GM21360 (cell line): ENCODE measurements around the gene LCN12.
"Not testable (repeated sequence)": the region's sequence is repeated elsewhere in the genome, so short reads cannot be mapped to it uniquely, and the experiment has no call there.

ENCODE experiments used
- ATAC-seq: cut with Tn5 transposase; IDR thresholded peaks from one replicate; pipeline ENCODE4 v1.9.1; 2021; ENCODE audit warnings: mild to moderate bottlenecking, moderate library complexity; ENCODE audit not compliant: unreplicated experiment

Gene LCN12

DNA sequence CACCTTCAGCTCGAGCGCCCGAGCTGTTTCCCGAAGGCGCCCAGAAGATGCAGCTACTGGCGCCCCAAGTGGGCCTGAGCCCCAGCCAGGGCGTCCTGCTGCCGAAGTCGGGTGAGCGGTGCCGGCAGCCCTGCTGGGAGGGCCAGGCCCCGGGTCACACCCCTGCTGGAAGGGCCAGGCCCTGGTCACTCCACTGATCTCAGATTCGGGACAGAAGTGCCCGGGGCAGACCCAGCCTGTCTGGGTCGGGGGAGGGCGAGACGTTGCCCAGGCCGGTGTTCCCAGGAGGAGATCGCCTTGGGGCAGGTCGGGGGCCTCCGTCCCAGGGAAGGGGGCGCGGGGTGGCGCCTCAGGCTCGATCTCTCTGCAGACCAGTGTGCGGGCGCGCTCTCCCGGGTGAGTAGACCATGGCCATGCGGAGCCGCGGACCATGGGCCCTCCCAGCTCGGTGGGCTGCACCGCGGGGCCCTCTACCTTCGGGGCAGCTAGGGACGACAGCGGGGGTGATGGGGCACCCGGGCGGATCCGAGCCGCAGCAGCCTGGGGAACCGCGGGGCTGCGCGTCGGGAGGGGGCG, 33.0 kb downstream of the LCN12 start:
- no peak for ATAC-seq

DNA sequence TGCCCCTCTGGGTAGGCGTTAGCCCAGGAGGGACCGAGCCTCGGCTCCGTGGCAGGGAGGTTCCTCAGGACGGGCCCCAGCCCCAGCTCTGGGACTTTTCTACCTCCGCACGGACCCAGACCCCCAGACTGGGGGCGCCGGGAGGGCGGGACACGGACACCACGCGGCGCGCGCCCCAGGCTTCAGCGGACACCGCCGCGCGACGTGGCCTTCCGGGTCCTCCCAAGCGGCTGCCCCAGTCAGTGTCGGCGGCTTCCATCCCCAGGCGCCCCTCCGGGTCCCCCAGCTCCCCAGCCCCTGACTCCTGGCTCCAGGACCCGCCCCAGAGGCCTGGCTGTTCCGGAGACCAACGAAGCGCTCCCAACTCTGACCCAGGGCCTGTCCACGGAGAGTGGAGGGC, 33.8 kb downstream of the LCN12 start:
- ATAC-seq = no peak

DNA sequence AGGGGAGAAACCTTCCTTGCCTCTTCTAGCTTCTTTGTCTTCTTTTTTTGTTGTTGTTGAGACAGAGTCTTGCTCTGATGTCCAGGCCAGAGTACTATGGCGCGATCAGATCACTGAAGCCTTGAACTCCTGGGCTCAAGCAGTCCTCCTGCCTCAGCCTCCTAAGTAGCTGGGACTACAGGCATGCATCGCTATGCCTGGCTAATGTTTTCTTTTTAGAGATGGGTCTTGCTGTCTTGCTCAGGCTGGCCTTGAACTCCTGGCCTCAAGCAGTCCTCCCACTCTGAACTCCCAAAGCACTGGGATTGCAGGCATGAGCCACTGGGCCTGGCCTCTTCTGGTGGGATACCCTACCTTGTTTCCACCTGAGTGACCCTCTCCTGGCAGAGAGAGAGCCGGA, 36.8 kb downstream of the LCN12 start:
- ATAC-seq = no peak

DNA sequence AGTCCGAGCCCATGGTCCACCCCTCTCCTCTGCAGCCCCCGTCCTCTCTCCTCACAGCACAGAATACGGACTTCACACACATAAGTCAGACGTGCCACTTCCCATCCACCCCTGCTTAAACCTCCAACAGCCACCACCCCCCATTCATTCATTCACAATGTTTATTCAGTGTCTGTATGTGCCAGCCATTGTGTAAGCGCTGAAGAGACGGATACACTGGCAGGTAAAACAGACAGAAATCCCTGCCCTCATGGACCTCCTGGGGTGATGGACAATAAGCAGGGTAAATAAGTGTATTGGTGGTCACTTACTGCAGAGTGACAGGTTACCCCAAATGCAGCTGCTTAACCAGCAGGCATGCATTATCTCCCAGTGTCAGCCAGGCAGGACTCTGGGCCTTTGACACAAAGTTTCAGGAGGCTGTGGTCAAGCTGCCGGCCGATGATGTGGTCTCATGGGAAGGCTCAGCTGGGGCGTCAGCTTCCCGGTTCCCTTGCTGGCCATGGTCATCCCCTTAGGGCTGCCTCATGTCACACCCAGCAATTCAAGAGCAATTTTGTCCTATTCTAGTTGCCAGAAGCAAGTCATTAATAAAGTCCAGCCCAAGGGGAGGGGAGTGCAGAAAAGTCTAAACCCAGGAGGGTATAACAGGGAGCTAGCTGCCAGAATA, 38.3 kb downstream of the LCN12 start:
- no peak for ATAC-seq

DNA sequence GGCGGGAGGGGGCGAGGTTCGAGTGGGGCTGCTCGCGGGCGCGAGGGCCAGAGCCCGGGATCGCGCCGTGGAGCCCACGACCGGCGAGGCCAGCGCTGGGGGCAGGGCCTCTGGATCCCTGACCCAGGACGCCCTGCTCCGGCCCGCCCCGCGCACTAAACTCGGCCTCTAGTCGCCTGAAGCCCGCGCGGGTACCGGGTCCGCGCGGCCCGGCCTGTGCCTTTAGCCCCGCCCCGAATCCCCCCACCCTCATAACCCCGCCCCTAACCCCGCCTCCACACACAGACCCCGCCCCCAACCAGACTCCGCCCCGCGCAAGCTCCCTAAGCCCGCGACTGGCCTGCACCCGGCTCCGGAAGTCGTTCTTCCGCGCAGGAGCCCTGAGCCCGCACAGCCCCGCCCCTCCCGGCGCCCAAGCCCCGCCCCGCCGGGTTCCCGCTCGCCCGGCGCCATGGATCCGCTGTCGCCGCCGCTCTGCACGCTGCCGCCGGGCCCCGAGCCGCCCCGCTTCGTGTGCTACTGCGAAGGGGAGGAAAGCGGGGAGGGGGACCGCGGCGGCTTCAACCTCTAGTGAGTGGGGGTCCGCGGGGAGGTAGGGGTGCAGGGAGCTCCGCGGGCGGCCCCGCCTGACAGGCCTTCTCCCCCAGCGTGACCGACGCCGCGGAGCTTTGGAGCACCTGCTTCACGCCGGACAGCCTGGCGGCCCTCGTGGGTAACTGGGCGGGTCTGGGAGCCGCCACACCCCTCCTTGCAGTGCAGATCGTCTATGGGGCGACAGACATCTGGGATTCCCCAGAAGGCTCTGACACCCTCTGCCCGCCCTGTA, 40.1 kb downstream of the LCN12 start, which contains the start of gene PAXX:
Gene PAXX, plus strand, starts transcription at position 430 of the 826 bp plus-strand sequence. Its CDS starts 22 bp downstream, at position 452.
- peak; percentile 81 for ATAC-seq

DNA sequence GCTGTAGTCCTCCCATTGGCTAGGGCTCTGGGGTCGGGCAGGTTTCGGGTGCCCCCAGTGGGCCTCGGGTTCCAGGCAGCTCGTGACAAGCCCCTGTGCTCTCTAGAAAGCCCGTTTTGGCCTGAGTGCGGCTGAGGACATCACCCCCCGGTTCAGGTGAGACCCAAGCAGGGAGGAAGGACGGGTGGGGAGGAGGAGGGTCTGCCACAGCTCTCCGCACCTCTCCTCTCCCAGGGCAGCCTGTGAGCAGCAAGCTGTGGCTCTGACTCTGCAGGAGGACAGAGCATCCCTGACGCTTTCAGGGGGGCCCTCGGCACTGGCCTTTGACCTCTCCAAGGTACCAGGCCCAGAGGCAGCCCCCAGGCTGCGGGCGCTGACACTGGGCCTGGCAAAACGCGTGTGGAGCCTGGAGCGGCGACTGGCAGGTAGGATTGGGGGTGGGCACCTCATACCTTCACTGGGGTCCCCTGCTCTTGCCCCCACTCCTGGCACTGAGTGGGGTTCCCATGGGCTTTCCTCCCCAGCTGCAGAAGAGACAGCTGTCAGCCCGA, 40.8 kb downstream of the LCN12 start:
- no peak for ATAC-seq

DNA sequence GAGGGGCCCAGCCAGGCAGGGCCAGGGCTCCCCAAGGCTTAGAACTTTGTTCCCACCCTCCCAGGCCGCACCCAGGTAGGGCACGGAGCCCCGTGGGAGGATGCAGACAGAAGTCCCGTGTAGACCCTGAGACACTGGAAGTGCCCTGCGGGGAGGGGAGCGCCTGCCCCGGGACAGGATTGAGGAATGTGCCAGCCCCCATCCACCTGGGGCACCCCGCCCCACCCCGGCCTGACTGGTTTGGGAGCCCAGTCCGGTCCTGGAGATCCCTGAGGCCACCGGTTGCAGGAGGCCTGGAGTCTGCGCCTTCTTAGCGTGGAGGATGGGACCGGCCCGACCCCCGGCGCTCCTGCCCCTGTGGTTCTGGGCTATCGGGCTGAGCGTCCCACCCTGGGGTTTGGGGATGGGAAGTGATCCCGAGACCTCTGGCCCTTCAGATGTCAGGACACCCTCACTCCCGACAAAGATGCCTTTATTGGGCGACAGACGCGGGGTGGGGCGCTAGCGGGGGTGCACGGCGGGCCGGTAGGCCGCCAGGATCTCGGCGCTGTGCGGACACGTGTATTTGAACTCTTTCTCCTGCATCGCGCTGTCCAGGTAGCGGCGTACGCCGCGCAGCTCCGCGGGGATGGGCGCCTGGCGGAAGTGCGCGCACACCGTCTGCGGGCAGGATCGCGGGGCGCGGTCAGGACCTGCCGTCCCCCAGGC, 42.3 kb downstream of the LCN12 start:
- no peak for ATAC-seq

DNA sequence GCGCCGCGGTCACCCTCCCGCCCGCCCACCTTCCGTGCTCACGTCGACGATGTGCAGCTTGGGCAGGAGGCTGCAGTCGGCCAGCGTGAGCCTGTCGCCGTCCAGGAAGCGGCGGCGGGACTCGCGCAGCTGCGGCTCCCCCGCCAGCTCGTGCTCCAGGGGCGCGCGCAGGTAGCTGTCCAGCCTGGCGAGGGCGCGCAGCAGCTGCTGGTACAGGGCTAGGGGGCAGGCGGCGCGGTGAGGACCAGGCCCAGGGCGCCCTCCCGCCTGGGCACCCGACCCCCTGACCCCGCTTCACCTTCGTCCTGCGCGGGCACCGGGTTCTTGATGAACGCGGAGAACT, 42.8 kb downstream of the LCN12 start:
- no peak for ATAC-seq

DNA sequence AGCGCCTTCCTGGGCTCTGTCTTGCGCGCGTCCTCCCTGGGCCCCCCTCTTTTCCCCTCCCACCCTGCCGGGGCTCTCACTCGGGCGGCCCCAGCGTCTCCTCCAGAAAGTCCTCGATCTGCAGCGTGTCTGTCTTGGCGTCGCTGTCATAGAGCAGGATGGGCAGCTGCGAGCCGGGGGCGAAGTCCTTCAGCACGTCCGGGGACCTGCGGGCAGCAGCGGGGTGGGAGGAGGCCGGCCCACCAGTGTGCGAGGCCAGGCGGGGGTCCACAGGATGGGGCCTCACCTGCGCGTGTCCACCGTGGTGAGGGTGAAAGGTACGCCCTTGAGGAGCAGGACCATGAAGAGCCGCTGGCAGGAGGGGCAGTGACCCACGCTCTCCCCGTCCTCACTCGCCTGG, 43.3 kb downstream of the LCN12 start:
- no peak for ATAC-seq

DNA sequence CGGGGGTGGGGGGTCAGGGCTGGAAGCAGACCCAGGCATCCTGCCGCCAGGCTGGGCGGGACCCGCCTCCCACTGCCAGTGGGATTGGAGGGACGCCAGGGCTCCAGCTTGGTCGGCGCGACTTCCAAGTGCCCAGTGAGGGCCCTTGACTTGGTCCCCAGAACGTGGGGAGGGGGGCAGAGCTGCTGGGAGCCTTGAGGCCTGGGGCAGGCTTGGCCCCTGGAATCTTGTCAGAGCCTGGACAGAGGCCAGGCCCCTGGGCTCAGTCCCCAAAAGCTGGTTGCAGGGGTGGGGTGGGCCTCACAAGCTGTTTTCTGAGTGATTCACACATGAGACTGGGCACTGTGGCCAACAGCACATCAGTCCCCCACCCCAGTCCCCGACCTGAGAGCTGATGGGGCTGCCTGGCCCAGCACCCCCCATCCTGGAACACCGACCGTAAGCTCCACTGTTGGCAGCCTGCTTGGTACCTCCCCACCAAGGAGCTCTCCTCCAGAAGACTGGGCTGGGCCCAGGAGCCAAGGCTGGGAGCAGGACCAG, 43.8 kb downstream of the LCN12 start:
- no peak for ATAC-seq

DNA sequence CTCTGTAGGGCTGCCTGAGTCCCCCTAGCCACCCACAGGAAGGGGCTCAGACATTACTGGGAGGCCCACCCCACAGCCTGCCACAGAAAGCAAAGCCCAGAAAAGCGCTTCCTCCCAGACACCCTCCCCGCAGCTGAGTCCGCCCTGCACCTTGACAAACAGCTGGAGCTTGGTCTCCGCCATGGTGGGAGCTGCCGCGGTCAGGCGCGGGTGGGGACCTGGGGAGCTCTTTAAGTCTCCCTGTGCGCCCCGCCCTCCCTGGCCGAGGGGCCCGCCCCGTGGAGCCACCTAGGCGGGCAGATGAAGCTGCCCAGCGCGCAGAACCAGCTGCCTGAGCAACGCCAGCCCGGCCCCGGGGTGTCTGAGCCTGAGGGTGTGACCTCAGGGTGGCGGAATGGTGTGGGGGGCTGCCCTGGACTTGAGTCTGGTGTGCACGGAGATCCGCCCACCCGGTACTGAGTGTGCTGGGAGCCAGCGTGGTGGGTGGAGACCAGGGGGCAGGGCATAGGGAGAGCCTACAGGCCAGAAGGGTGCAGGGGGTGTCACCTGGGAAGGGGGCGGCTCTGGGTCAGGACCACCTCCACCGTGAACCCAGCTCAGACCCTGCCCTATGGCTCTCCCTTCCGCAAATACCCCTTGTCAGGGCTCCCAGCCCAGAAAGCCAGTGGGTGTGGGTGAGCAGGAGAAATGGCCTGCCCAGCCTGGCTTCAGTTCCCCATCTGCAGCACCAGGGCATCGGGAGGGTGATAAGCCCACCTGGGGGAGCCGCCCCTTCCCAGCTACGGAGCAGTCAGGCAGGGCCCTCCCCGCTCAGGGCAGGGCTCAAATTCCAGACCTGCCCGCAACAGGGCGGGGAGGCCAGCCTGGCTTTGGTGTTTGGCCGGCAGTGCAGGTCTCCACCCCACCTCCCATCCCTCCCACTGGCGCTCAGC, 44.6 kb downstream of the LCN12 start, which contains the start of gene CLIC3:
Gene CLIC3, minus strand, starts transcription at position 208 of the 932 bp plus-strand sequence. Its CDS starts 25 bp downstream, at position 183.
- ATAC-seq = no peak

DNA sequence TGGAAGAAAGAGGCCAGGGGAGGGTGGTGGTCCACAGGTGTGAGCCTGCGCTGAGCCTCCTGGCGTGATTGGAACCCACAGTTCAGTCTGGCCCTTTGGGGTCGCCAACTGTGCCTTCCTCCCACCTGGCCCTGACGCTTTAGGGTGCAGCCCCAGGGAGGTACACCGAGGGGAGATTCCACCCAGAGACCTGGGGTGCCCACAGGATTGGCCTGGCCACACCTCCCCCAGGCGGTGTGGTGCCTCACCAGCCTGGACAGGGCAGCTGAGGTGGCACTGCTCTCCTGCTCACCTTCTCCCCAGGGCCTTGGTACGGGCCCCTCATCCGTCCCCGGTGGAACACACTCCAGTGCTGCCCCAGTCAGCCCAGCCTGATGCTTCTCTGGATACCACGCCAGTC, 45.3 kb downstream of the LCN12 start:
- ATAC-seq = no peak

DNA sequence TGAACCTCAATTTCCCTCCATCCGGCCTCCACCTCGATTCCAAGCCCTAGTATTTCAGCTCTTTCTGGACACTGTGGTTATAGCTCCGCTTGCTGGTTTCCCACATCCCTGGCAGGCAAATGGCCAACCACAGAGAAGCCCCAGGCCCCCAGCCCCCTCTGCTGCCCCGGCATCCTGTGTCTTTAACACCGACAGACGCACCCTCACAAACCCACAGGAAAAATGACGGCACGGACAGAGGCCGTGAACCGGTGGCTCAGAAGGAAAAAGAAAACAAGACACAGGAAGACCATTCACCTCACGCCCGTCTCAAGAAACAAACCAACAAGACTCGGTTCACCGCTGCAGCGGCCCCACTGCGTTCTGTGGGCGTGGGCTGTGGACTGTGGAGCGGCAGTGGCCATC, 45.8 kb downstream of the LCN12 start:
- ATAC-seq = no peak

DNA sequence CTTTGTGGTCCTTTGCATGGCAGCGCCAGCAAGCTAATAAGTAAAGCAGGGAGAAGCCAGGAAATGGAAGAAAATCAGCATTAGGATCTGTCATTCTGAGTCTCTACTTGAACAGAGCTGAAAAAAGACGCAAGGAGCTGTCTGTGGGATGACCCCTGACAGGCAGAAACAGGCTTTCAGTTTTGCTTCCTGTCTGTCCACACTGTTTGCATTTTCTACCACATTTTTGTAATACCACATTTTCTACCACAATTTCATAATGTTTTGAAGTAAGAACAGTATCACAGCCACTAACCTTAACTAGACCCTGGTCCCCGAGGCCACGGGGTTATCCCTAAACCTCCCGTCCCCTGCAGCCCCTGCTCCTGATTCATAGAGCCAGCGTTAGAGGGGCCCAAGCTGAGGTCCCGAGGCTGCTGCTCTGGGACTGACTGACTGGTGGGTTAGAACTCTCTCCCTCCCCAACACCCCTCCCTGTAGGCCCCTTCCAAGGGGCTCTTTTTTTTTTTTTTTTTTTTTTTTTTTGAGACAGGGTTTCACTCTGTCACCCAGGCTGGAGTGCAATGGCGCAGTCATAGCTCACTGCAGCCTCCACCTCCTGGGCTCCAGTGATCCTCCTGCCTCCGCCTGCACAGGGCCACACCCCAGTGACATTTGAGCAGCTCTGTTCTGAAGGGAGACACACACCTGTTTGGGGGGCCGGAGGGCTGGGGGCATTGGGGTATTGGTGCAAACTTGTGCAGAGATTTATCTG, 48.3 kb downstream of the LCN12 start:
- ATAC-seq = no peak

DNA sequence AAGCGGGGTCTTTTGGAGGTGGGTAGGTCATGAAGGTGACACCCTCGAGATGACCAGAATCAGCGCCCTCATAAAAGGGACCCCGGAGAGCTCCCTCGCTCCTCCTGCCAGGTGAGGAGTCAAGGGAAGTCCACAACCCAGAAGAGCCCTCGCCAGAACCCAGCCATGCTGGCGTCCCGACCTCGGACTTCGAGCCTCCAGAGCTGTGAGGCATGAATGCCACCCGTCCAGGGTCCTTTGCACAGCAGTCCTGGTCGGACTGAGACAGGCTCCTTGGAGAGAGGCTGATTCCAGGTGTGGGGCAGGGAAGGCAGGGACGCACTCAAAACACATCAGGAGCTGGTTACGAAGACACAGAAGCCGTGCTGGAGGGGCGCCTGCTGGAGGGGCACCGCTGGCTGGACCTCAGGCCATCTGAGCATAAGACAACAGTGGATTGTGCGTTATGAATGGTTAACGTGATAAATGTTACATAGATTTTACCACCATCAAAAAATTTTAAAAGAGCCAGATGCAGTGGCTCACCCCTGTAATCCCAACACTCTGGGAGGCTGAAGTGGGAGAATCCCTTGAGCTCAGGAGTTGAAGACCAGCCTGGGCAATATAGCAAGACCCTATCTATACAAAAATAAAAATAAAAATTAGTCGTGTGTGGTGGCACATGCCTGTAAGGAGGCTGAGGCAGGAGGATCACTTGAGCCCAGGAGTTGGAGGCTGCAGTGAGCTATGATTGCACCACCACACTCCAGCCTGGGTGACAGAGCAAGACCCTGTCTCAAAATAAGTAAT, 50.0 kb downstream of the LCN12 start:
- no peak for ATAC-seq

DNA sequence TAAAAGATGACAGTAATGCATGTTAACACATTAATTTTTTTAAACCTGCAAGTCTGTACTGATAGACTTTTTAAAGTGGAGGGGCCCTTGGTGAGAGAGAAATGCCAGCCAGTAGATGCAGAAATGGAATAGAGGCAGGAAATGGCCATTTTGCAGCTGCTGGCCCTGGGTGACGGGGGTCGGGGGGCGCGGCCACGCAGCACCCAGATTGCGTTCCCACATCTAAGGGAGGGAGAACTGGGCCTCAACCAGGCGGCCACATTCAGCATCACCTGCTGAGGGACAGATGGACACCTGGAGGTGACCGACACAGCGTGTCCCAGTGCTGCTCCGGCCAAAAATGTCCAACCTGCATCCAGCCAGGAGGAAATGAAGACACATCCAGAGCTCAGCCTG, 50.6 kb downstream of the LCN12 start:
- ATAC-seq = no peak

DNA sequence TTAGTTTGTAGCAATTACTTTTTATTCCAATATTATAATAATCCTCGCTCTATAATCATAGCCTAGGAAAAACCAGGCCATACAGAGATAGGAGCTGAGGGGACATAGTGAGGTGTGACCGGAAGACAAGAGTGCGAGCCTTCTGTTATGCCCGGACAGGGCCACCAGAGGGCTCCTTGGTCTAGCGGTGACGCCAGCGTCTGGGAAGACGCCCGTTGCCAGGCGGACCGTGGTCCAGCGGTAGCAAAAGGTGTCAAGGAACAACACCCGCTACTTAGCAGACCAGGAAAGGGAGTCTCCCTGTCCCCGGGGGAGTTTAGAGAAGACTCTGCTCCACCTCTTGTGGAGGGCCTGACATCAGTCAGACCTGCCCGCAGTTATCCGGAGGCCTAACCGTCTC, 52.2 kb downstream of the LCN12 start:
- ATAC-seq = not testable (repeated sequence)
